Measurements from ENCODE around the gene EN1.

Gene EN1

DNA sequence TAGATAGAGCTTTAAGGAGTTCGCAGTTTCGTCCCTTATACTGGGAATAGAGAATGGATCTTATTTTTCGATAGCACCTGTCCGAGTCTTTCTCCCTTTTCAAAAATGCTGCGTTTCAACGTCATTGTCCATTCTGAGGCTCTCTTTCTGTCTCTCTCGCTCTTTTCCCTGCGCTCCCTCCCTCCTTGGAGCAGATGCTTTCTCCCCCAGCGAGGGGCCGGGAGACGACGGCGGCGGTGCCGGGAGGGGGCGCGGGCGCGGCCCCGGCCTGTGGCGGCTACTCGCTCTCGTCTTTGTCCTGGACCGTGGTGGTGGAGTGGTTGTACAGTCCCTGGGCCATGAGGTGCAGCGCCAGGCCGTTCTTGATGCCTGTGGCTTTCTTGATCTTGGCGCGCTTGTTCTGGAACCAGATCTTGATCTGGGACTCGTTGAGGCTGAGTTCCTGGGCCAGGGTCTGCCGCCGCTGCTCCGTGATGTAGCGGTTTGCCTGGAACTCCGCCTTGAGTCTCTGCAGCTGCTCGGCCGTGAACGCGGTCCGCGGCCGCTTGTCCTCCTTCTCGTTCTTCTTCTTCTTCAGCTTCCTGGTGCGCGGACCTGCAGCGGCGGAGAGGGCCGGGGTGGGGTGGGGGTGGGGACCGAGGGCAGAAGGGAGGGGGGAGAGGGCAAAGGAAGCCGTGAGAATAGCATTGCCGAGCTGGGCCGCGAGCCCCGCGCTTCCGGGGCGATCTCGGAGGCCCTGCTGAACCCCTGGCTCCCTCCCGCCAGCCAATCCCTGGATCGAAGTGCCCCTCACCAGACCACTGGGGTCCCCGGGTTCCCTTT is 4.6 kb downstream of the EN1 start:
- DNase-seq (ENCODE audit: low read depth in 2 of 2): no peak

DNA sequence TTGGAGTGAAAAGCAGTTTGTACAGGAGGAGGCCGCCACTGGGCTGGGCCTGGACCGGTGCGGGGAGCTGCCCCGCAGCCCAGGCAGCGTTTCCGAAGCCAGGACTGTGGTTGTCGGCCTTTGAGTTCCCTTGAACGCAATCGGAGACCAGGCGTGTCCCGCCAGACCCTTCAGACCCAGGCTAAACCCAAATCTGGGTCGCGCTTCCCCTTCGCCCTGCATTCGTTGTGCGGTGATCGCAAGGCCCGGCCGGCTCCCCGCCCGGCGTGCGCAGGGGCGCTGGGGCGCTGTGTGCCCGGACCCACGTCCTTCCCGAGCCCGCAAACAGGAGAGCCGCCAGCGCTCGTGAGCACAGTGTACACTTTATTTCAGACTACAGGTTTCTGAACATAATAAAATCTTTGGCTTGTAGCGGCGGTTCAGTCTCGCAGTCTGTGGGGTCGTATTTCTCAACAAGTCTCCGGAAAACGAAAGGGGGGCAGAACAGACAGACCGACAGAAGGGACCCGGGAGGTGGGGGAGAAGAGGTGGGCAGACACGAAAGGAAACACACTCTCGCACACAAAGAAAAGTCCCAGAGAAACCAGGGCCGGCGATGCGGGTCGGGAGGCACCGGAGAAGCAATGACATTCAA is 5.5 kb downstream of the EN1 start:
- DNase-seq (ENCODE audit: low read depth in 2 of 2): no peak

DNA sequence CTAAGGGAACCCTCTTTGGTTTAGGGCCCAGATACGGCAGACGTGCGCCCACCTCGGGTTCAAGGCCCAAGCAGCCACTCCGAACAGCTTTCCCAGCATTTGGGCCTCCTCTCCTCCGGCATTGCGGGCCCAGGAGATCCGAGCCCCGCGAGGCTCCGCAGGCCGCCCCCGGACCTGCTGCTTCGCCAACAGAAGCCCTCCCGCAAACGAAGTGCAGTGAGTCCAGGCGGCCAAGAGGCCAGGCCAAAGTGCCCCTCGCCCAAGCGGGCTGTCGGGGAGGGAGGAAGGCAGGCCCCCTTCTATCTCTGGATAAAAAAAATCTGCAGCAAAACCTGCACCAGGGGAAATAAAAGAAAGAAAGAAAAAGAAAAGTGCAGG is 6.0 kb downstream of the EN1 start:
- no peak for DNase-seq (ENCODE audit: low read depth in 2 of 2)

DNA sequence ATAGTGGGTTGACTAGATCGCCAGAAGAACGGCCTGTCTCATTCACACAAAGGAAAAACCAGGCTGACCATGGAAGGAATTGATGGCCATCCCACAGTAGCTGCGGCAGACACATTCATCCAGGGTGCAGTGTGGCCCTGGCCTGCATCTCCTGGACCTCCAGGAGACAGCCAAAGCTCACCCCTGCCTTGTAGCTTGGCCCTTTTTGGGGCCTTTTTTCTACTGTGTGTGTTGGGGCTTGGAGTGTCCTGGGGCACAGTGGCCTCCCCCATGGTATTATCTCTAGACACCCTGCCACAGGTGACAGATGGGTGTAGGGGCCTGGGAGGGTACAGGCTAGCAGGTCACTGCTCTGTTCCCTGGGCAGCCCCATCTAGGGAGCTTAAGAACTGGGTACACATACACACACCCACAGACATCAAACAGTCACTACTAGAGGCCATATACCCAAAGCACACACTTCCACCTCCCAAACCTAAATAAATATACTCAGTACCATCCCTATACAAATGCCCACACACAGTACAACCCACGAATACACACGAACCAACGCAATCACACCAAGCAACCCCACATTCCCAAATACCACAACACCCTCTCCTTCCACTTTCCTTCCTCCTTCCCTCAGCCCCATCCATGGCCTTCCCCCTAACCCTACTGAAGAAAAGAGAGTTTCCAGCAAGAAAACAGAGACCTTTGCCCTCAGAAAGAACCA is 8.6 kb downstream of the EN1 start:
- DNase-seq (ENCODE audit: low read depth in 2 of 2): no peak

DNA sequence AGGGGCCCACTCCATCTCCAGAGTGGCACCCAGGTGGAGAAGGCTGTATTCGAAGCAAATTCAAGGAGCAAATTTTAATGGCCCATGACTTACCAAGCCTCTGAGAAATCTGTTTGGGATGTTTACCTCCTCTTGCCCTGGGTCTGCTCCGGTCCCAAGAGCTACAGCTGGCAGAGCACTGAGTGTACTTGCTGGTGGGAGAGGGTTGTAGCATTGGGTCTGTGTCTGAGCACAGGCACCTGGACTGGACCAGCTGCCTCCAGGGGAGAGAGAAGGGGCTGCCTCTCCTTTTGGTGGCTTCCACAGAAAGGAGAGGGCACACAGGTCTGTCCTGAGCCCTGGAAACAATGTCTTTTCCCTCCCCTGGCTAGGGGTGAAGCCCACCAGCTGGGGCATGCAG is 9.8 kb downstream of the EN1 start:
- DNase-seq (ENCODE audit: low read depth in 2 of 2): no peak

DNA sequence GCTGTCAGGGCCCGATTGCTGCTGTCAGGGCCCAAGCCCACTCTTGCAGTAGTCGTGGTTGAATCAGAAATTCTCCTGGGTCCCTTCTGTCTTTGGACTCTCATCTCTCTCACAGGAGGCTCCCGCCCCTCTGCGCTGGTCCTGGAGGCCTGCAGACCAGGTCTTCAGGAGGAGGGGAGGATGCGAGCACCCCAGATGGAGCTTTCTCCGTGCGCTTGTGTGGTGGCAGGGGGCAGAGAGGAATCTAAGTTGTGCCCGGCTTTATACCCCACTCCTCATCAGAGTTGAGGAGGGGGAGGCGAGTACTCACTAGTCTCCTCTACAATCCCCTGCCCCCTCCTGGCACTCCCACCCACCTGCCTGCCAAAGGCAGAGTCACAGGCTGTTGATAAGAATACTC is 10.4 kb downstream of the EN1 start:
- DNase-seq (ENCODE audit: low read depth in 2 of 2): no peak

DNA sequence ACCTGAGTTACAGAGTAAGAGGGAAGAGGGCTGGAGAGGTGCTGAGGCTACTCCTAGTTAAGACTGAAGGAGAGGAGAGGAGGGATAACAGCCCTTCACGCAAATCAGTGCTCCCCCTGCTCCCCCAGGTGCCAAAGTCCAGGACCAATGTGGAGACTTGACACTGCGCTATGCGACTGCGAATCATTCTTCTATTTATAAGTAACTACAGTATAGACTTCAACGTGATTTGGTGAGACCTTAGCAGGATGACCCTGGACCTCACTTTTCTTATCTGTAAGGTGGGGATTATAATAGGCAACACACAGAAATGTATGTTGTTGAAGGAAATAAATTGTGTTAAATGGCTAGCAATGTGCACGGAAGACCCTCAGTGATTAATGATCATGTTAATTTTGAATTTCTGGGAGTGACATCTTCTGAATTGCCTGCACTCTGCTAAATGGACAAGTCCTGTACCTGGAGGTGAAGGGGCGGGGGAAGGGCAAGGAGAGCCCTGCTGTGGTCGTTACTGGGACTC is 11.0 kb downstream of the EN1 start:
- DNase-seq (ENCODE audit: low read depth in 2 of 2): no peak

DNA sequence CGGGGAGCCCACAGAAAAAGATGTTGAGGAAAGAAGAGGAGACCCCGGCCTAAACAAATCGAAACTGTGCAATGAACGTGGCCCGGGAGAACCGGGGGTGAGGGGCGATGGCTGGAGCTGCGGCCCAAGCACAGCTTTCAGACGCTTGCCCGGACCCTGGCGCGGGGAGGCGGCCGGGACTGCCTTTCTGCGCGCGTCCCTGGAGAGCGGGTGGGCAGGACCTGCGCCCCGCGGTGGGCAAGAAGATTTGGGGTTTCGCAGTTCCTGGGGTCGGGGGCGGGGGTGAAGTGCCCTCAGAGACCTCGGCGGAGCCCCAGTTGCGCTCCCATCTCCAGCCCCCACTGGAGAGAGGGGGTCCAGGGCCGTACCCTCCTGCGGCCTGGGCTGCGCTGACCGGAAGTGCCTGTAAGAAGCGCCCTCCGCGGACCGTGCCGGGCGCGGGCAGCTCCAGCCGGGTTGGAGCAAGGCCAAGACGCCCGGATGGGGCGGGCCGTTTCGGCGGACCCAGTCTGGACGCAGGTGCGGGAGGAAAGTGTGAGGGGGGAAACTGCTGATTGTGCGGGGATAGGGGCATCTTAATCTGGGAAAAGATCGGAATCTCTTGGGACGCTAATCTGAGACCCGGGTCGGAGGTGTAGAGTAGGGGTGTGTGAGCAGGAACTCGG is 11.6 kb downstream of the EN1 start:
- DNase-seq (ENCODE audit: low read depth in 2 of 2): no peak

DNA sequence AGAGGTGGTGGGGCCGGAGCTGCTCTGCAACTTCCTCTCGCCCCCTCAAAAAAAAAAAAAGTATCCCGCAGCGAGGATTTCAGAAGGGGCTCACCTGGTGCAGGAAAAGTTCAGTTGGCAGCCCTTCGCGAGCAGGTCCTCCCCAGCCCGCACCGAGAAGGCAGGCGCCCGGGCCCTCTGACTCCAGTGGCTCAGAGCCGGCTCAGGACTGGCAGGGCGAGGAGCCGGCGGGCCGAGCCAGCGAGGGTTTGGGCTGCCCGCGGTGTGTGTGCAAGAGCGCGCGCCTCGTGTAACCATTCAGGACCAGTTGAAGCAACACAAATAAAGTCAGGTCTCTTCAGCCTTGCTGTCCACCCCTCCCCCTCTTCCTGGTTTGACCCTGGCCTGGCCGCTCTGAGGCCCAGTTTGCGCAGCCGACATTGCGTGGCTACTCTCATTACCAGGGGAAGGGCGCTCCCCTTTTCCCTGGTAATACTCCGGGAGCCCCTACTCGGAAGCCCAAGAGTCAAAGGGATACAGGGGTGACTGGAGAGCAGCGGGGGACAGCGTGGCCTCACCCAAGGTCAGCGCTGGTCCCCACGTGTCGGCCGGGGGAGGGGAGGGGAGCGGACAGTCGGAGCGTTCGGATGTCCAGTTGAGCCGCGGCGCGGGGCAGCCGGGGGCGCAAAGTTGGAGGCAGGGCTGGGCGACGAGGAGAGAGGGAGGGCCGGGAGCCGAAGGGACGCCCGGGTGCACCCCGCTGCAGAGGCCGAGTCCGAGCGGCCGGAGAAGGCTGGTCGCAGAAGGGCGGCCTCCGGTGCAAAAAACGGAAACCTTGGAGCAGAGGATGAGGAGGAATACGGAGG is 12.3 kb downstream of the EN1 start:
- no peak for DNase-seq (ENCODE audit: low read depth in 2 of 2)

DNA sequence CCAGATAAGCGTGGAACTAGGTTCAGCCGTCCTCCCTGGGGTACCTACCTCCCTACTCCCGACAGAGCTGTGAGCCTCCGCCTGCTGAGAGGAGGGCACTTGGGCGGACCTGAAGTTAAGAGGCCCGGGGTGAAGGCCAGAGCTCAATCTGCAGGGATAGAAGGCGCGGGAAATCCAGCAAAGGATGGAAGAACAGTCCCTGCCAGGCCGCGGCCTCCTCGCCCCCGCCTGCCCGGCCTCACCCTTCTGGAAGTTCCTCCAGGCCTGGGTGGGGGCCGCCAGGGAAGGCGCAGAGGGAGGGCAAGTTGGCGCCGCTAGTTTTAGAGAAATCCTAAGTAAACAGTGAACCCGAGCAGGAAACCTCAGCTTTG is 13.0 kb downstream of the EN1 start:
- DNase-seq (ENCODE audit: low read depth in 2 of 2): no peak

DNA sequence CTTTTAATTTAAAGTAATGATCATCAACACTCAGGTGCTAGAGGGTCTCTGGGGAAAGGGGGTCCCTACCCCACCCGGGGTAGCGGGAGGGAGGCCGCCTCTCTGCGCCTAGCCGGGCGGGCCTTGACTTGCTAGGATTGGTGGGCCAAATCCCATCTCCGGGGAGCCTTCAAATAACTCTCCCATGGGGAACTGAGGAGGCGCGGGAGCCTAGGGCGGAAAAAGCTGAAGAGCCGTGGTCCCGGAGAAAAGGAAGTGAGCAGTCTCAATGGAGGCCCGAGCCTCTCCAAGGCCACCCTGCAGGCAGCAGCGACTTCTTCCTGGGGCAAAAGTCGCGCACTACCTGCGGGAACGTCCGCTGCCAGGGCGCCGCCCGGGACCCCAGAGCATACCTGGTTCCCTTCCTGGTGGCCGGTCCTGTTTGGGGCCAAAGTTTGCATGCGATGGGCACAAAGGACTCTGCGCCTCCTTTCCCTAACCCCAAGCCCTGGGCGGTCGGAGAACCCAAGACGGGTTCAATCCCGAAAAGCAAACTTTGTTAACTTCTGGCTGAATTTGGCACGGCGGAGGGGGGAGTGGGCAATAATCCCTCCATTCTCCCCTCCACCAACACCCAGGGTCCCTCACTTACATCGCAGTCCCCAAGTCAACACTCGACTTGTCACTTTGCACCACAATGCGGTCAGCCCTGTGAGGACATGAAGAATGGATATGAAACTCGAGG is 13.6 kb downstream of the EN1 start:
- DNase-seq (ENCODE audit: low read depth in 2 of 2): no peak

DNA sequence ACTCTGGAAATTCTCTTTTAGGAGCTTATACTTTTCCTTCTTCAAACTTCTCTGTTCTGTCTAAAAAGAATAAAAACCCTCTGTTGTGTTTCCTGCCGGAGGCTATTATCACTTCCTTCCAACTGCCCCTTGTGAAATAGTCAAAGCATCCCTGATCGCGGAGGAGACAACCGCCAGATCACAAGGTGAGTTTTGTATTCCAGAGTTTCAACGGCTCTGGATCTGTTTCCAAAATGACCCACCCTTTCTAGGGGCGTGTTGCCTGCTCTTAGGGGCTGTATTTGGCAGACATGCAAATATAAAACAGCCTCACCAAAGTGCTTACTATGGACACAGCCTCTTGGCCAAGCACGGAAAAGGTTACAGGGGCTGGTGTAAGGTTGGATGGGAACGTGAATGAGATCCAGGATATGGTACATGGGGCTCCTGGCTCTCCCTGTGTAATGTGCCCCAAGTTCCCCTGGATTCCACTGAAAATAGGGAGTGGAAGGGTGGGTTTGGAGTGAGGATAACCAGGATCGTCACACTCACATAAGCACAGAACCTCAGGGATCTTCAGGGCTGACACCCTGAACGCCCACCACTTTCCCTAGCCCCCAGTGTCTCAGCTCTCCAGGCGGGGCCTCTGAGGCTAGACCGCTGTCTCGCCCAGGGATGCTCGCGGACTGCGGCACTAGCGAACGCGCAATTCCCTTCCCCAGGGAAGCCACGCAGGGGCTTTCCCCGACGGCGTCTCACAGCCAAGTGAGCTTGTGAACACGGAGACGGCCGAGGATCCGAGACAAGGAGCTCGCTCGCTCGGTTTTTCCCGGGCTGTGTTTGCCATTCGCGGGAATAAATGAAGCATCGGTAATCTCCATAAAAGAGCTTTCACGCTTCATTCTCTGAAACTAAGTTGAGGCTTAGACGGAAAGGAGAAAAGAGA is 14.4 kb downstream of the EN1 start:
- no peak for DNase-seq (ENCODE audit: low read depth in 2 of 2)

DNA sequence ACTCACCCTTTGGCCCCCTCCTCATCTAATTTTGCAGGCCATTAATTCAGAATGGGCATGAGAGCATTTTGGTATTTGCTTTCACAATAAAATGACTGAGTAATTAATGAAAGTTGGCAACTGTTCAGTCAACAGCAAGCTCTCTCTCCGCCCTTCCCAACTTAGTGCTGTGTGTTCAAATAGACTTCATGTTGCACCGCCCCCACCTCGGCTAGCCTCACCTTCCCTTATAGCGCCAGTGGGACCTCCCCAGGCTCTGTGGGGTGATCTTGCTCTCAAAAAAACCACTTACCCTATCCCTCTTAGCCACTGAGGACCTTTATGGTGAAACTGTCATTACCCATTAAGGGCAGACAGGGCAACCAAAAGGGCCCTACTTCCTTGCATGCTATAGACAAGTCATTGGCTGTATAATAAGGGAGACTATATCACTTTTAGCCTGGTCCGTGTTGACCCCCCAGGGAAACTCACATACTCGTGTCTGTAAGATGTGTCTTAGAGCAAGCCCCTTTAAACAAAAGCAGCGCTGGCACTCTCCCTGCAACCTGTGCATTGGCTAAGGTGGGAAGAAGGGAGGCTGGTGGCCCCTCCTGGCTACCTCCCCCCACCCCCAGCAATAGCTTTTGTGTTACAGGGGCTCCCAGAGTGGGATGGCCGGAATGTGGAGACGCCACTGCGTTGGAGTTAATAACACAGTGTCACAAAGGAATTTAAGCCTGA is 15.2 kb downstream of the EN1 start:
- DNase-seq (ENCODE audit: low read depth in 2 of 2): no peak

DNA sequence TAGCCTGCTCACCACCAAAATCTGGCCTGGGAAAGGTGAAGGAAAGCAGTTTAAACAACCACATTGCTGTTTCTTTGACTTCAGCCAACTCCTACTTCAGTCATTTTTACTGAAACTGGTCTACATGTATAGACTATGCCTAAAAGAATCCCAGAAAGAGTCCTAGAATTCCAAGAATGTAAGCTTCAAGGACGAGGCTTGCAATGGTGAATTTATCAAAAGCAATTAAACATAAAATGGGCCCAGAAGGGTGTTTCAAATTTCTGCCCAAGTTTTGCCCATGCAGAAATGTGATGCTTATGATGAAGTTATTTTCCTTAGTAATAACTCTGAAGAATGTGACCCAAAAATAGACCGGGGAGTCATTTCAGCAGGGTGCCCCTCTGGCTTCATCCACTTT is 16.6 kb downstream of the EN1 start:
- DNase-seq (ENCODE audit: low read depth in 2 of 2): no peak

DNA sequence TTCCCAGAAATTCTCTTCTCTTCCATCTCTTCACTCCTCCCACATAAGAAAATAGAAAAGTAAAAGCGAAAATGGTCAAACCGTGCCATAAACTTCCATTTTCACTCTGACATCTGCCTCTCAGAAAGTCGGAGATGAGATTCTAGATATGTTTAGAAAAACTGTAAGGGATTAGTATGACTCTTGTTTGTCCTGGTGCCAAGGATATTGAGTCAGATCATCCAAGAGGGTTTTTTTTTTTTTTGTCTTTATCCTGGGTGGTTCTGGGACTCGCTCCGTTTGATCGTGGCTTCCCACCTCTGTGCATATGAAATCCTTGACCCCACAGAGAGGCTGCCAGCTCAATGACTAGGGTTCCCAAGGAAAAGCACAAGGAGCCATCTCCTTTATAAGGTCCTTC is 17.3 kb downstream of the EN1 start:
- DNase-seq (ENCODE audit: low read depth in 2 of 2): no peak

DNA sequence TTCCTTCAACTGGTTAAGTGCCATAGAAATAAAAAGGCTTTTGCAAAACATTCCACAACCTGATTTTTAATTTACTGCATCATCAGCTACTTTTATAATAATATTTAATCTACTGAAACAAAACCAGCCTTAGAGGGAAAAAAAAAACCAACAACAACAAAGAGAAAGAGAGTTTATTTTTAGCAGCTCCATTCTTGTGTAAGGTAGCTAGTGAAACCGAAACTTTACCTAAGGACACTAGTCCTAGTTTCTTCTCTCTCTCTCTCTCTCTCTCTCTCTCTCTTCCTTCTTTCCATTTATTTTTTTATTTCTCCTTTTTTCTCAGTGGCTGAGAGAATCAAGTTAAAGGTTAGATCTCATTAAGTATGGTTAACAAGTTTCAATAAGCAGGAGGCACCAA is 21.4 kb downstream of the EN1 start:
- no peak for DNase-seq (ENCODE audit: low read depth in 2 of 2)

DNA sequence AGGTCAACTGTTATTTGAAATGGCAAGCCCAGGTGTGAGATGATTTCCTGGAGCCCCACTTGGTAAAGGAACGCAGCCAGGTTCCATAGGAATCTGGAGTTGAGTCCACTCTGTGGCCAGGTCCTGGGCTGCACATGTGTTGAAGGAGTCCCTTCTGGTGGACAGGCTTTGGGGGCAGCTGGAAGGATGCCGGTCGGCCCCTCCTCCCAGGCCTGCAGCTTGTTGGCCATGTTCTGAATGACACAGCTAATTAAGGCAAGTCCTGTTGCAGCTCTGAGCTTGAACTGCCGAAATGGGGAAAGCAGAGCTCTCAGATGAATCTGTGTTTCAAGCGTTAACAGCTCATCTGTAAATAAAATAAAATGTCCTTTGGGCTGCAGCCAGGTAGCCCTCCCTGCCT is 23.8 kb downstream of the EN1 start:
- DNase-seq (ENCODE audit: low read depth in 2 of 2): no peak

DNA sequence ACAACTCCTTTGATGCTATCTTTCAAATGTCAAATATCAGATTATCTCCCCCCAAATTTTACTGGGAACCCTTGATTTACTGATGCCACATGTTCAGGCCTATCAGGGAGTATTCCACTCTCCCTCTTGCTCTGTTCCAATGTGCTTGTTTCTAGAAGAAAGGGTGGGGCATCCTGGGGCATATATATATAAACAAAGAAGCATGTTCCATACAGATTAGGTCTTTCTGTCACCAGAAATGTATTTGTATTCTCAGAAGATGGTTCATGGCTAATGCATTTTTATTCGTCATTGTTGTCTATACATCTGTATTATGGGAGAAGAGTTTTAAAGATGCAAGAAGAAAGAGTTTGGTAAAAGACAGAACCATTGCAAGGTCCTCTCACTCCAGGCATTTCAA is 24.9 kb downstream of the EN1 start:
- no peak for DNase-seq (ENCODE audit: low read depth in 2 of 2)

DNA sequence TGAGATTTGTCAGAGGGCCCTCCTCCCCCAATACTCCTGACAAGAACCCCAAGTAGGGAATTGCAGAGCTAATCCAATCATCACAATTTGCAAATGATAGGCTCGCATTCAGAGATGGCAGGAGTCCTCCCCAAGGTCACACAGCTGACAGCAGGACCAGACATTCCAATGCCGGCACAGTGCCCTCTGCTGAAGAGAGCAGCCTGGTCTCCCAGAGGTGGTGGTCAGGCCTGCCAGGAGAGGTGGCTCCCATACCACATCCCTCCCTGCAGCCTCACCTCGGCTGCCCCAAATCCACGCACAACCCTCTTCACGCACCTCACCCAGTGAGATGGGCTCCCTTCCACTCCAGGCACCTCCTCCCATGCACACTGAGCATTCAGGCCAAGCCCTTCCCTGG is 25.4 kb downstream of the EN1 start:
- DNase-seq (ENCODE audit: low read depth in 2 of 2): no peak
